GM23338 (cell line): Measurements from ENCODE around the gene COL9A1. TPM values are rescaled to one million over a fixed set of nuclear protein-coding genes. Genes with fewer than 3 reads are reported as not detected.

ENCODE experiments used
- ATAC-seq: fragments of 200-7000 bp; cut with Tn5 transposase; 3 replicates; pipeline ENCODE4 v1.9.1; 2020
- DNase-seq: peaks from one replicate; pipeline ENCODE4 v3.0.0-alpha.2; 2015; ENCODE audit warnings: low spot score
- H2AFZ ChIP-seq: fragments of 200-600 bp; sonication (generic); 2 replicates; pipeline ENCODE4 v1.8.0; 2016; ENCODE audit warnings: antibody characterized with exemption, mild to moderate bottlenecking, moderate library complexity
- H3F3A ChIP-seq: fragments of 200-600 bp; sonication (generic); replicated peaks from 2 replicates; pipeline ENCODE4 v1.8.0; 2017; ENCODE audit warnings: antibody characterized with exemption, mixed run types, low read depth
- H3K27ac ChIP-seq: fragments of 200-600 bp; sonication (generic); 2 replicates; pipeline ENCODE4 v1.6.1; 2016; ENCODE audit warnings: low read depth
- H3K27me3 ChIP-seq: fragments of 200-600 bp; sonication (generic); 2 replicates; pipeline ENCODE4 v1.8.0; 2016; ENCODE audit warnings: mild to moderate bottlenecking, mixed run types, moderate library complexity; ENCODE audit not compliant: insufficient read depth
- H3K36me3 ChIP-seq: fragments of 200-600 bp; sonication (generic); 2 replicates; pipeline ENCODE4 v1.8.0; 2016; ENCODE audit warnings: mild to moderate bottlenecking; ENCODE audit not compliant: insufficient read depth
- H3K4me1 ChIP-seq: fragments of 200-600 bp; sonication (generic); 2 replicates; pipeline ENCODE4 v1.8.0; 2016; ENCODE audit warnings: mild to moderate bottlenecking, moderate library complexity; ENCODE audit not compliant: insufficient read depth
- H3K4me2 ChIP-seq: fragments of 200-600 bp; sonication (generic); 2 replicates; pipeline ENCODE4 v1.7.1; 2017; ENCODE audit warnings: mixed run types
- H3K4me3 ChIP-seq: fragments of 200-600 bp; sonication (generic); 2 replicates; pipeline ENCODE4 v1.6.1; 2016; ENCODE audit warnings: mixed run types
- H3K79me2 ChIP-seq: fragments of 200-600 bp; sonication (generic); replicated peaks from 2 replicates; pipeline ENCODE4 v1.8.0; 2017; ENCODE audit warnings: mild to moderate bottlenecking; ENCODE audit not compliant: insufficient read depth
- H3K9me2 ChIP-seq: fragments of 200-600 bp; sonication (generic); 2 replicates; pipeline ENCODE4 v1.8.0; 2017; ENCODE audit not compliant: insufficient read depth
- H4K20me1 ChIP-seq: fragments of 200-600 bp; sonication (generic); replicated peaks from 2 replicates; pipeline ENCODE4 v1.8.0; 2017; ENCODE audit warnings: mild to moderate bottlenecking; ENCODE audit not compliant: insufficient read depth
- H3K27ac Mint-ChIP-seq: 2 replicates; pipeline ENCODE4 v1.8.0; 2020; ENCODE audit warnings: inconsistent platforms, mild to moderate bottlenecking, moderate library complexity, mixed read lengths
- H3K27me3 Mint-ChIP-seq: 3 replicates; pipeline ENCODE4 v1.8.0; 2022; ENCODE audit warnings: low read depth, mild to moderate bottlenecking, moderate library complexity, mixed read lengths, inconsistent platforms; ENCODE audit not compliant: insufficient read depth, poor library complexity
- H3K36me3 Mint-ChIP-seq: 3 replicates; pipeline ENCODE4 v1.8.0; 2021; ENCODE audit warnings: low read depth, mild to moderate bottlenecking, inconsistent platforms, moderate library complexity, mixed read lengths
- H3K4me1 Mint-ChIP-seq: 3 replicates; pipeline ENCODE4 v1.8.0; 2020; ENCODE audit warnings: mild to moderate bottlenecking, inconsistent platforms, mixed read lengths
- H3K4me3 Mint-ChIP-seq: 3 replicates; pipeline ENCODE4 v1.8.0; 2021; ENCODE audit warnings: moderate library complexity, mild to moderate bottlenecking, inconsistent platforms, mixed read lengths
- H3K9me3 Mint-ChIP-seq: 3 replicates; pipeline ENCODE4 v1.8.0; 2020; ENCODE audit warnings: moderate library complexity, mild to moderate bottlenecking, inconsistent platforms, mixed read lengths
- CREB1 ChIP-seq: fragments of 250-450 bp; sonication (Bioruptor Pico); IDR thresholded peaks from 2 replicates; pipeline ENCODE4 v1.5.0; 2020; ENCODE audit warnings: low read depth, mild to moderate bottlenecking, moderate library complexity
- CTCF ChIP-seq, 2 experiments: fragments of 200-600 bp in 1 of 2; sonication (generic) in 1 of 2; conservative IDR thresholded peaks; 2 replicates each; pipeline versions ENCODE4 v1.5.1 to v1.6.1; 2016 to 2017; ENCODE audit warnings: antibody characterized with exemption in 2 of 2, low read depth in 2 of 2, mild to moderate bottlenecking in 2 of 2, moderate library complexity in 1 of 2
- ETS1 ChIP-seq: IDR thresholded peaks from 2 replicates; pipeline ENCODE4 v1.6.1; 2016; ENCODE audit warnings: antibody characterized with exemption
- POLR2AphosphoS5 ChIP-seq: IDR thresholded peaks from 2 replicates; pipeline ENCODE4 v1.6.1; 2016; ENCODE audit warnings: antibody characterized with exemption, low read depth
- ZNF331 ChIP-seq: fragments of 250-450 bp; sonication (Bioruptor Pico); IDR thresholded peaks from 2 replicates; pipeline ENCODE4 v1.5.0; 2020; ENCODE audit warnings: low read depth, mild to moderate bottlenecking, moderate library complexity
- polyA plus RNA-seq: library from polyadenylated mRNA; unstranded; fragments of >200 nt; fragmentation: Nextera tagmentation; extraction: Ambion mirVana; gene quantifications from 2 replicates; pipeline ENCODE4 v1.2.1, GENCODE V29; 2016
- total RNA-seq: library from RNA; depleted of rRNA; stranded (reverse); fragments of >200 nt; shearing (Covaris generic); gene quantifications from 2 replicates; pipeline ENCODE4 v1.2.3, GENCODE V29; 2014
- TF ChIP-seq, protein P1 (sequence below): IDR thresholded peaks from one replicate; pipeline ENCODE4 v1.6.1; 2018; ENCODE audit warnings: antibody characterized with exemption; ENCODE audit not compliant: unreplicated experiment

The COL9A1 gene
- total and polyA plus RNA-seq, 2 experiments from 2014 or later: 16.0 to 20.3 TPM

GRCh38 chr6:70215460-70216108 lies 87.3 kb downstream of the COL9A1 start (continued):
- TF ChIP-seq, protein P1, sequence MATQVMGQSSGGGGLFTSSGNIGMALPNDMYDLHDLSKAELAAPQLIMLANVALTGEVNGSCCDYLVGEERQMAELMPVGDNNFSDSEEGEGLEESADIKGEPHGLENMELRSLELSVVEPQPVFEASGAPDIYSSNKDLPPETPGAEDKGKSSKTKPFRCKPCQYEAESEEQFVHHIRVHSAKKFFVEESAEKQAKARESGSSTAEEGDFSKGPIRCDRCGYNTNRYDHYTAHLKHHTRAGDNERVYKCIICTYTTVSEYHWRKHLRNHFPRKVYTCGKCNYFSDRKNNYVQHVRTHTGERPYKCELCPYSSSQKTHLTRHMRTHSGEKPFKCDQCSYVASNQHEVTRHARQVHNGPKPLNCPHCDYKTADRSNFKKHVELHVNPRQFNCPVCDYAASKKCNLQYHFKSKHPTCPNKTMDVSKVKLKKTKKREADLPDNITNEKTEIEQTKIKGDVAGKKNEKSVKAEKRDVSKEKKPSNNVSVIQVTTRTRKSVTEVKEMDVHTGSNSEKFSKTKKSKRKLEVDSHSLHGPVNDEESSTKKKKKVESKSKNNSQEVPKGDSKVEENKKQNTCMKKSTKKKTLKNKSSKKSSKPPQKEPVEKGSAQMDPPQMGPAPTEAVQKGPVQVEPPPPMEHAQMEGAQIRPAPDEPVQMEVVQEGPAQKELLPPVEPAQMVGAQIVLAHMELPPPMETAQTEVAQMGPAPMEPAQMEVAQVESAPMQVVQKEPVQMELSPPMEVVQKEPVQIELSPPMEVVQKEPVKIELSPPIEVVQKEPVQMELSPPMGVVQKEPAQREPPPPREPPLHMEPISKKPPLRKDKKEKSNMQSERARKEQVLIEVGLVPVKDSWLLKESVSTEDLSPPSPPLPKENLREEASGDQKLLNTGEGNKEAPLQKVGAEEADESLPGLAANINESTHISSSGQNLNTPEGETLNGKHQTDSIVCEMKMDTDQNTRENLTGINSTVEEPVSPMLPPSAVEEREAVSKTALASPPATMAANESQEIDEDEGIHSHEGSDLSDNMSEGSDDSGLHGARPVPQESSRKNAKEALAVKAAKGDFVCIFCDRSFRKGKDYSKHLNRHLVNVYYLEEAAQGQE: no peak
- TF ChIP-seq POLR2AphosphoS5 (no peak), ETS1 (no peak), ZNF331 (CRISPR knock-in tag) (no peak)

- H3K9me2 ChIP-seq: no peaks in the 10 kb centered on the region
- no peaks in the 10 kb centered on the region for H3K27me3 ChIP-seq
- Mint-ChIP-seq H3K4me3 (no peak overlapping the region), H3K36me3 (no peaks in the 10 kb centered on the region), H3K4me1 (no peaks in the 10 kb centered on the region), H3K27ac (no peak overlapping the region), H3K9me3 (no peaks in the 10 kb centered on the region), H3K27me3 (no peaks in the 10 kb centered on the region)
- no peak overlapping the region for H3K4me3 ChIP-seq
- no peaks in the 10 kb centered on the region for H3F3A ChIP-seq
- no peaks in the 10 kb centered on the region for H3K4me1 ChIP-seq
- H3K27ac ChIP-seq: no peak overlapping the region
- DNase-seq (peak; percentile 22), ATAC-seq (no peak)
- no peak overlapping the region for H3K4me2 ChIP-seq
- no peaks in the 10 kb centered on the region for H3K79me2 ChIP-seq
- H4K20me1 ChIP-seq: no peaks in the 10 kb centered on the region
- H3K36me3 ChIP-seq: no peaks in the 10 kb centered on the region
- TF ChIP-seq CREB1 (CRISPR knock-in tag) (no peak), CTCF (conservative IDR thresholded peaks at IDR 0.05; ENCODE audit: low read depth in 2 of 2) (peak in 1 of 2 experiments; percentile 50; a peak in 3 of 4 replicates)
- no peak overlapping the region for H2AFZ ChIP-seq
Measured at GRCh38 chr6:70210462-70210861, 92.4 kb downstream of the COL9A1 start.
